Pulmonary artery endothelial cell (primary cell): Measurements from ENCODE around the gene INPP5K. TPM values are rescaled to one million over a fixed set of nuclear protein-coding genes. Genes with fewer than 3 reads are reported as not detected.

Experiments used
- DNase-seq: peaks from one replicate; pipeline ENCODE4 v3.0.0-alpha.2; 2011; ENCODE audit warnings: low read depth, low spot score
- total RNA-seq: library from RNA; depleted of rRNA; stranded (reverse); fragments of >200 nt; gene quantifications from 2 replicates; pipeline ENCODE4 v1.2.3, GENCODE V29; 2014

INPP5K gene
- total RNA-seq, 1 donor from 2014 or later = 54.3 TPM

DNA sequence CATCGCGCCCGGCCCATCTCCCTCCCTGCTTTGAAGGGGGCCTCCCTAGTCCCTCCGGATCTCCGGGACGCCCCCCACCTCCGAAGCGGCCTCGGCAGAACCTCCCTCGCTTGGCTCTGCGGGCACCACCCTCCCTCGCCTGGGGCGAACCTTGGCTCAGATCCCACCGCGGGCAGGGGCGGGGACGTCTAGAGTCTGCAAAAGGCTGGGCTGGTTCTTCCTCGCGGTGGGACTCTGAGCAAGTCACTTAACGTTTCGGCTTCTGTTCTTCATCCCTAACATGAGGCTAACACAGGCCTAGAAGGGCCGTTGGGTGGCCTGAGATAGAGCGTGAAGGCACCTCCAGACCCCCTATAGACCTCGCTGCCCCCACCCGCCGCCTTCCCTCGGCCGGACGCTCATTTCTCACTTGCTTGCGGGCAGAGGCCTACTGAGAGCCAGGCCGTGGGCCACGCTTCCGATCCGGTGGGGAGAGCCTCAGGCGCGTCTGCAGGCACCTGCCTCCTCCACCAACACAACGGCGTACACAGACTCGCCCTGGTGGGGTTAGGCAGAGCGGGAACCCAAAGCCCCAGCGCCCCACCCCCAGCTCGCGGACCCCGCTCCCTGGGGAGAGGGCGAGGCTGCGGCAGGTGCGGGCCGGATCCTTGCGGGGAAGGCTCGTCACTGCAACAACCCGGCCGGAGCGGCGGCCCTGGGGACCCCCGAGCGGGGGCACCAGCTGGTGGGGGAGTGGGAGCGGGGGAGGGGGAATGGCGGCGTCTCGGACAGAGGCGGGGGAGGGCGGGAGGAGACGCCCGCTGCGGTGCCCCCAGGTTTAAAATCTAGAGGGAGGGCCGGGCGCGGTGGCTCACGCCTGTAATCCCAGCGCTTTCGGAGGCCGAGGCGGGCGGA is 29.4 kb downstream of the INPP5K start:
- DNase-seq = no peak

GRCh38 chr17:1485423-1486376 is 30.7 kb downstream of the INPP5K start:
- DNase-seq = no peak

GRCh38 chr17:1484676-1485422 is 31.6 kb downstream of the INPP5K start:
- no peak for DNase-seq

GRCh38 chr17:1484060-1484535 is 32.3 kb downstream of the INPP5K start:
- no peak for DNase-seq

DNA sequence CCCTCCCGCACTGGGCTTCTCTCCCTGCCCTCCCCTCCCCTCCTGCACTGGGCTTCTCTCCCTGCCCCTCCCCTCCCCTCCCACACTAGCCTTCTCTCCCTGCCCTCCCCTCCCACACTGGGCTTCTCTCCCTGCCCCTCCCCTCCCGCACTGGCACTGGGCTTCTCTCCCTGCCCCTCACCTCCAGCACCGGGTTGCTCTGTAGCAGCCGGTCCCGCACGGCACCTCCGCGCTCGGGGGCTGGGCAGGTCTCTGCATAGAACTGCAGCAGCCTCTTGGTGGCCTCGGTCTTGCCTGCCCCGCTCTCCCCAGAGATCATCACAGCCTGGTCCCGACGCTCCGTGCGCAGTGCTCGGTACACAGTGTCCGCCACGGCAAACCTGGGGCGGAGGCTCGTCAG is 33.7 kb downstream of the INPP5K start:
- DNase-seq = no peak

GRCh38 chr17:1481736-1482135 is 34.7 kb downstream of the INPP5K start:
- no peak for DNase-seq

DNA sequence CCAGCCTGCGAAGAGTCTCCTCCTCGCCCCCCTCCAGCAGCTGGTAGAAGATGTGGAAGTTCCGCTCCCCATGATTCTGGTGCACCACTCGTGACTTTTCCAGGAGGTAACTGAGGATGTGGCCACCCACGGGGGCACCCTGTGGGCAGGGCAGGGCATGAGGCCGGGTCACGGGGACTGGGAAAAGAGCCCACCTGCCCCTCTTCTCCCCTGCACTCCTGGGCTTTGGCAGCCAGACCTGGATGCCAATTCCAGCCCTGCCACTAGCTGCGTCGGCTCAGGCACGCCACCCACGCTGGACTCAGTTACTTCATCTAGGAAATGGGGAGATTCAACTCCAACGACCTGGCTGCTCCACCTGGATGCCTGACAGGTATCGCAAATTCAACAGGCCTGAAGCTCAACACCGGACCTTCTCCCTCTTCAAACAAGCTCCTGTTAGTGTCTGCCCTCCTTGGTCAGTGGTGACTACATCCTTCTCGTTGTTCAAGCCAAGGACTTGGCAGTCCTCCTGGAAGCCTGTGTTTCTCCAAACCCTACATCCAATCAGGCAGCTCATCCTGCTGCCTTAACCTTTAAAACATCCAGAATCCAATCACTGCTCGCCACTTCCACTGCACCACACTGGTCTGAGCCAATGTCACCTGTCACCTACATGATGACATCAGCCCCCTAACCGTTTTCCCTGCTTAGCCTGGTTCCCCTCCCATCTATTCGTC is 35.5 kb downstream of the INPP5K start:
- DNase-seq = no peak

GRCh38 chr17:1478418-1478817 is 38.0 kb downstream of the INPP5K start:
- no peak for DNase-seq

DNA sequence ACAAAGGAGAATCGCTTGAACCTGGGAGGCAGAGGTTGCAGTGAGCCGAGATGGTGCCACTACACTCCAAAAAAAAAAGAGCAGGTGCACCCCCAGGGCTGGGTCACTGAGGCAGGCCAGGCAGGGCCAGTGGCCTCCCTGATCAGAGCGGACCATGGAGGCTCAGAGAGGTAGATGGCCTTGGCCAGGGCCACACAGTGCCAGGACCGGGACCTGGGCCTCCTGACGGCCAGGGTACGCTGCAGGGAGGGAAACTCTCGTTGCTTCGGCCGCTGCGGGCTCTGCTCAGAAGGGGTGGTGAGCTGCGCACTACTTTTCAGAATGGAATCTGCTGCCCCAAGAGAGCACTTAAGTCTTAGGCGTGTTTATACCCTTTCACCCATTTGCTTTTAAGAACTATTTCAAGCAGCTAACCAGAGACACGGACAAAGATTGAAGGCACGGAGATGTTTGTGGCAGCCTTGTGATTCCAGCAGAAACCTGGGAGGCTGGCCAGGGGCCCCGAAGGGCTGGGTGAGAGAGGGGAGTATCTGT is 41.0 kb downstream of the INPP5K start:
- no peak for DNase-seq

- DNase-seq = no peak
Measured at GRCh38 chr17:1474402-1475189, 41.8 kb downstream of the INPP5K start.

- no peak for DNase-seq
Measured at GRCh38 chr17:1473841-1474240, 42.6 kb downstream of the INPP5K start.

DNA sequence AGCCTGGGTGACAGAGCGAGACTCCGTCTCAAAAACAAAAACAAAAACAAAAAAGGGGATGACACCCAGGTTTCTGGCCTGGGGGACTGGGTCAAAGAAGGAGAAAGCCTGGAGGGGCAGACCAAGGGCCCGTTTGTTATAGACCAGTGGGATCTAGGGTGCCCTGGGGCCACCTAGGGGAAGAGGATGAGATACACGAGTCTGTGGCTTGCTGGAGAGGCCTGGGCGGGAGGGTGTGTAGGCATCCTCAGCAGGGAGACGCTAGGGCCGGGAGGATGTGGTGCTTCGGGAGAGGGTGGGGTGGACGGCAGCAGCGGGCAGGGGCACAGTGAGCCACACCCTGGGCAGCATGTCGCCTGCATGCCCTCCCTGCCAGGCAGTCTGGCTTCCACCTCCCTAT is 43.2 kb downstream of the INPP5K start:
- DNase-seq = no peak

DNA sequence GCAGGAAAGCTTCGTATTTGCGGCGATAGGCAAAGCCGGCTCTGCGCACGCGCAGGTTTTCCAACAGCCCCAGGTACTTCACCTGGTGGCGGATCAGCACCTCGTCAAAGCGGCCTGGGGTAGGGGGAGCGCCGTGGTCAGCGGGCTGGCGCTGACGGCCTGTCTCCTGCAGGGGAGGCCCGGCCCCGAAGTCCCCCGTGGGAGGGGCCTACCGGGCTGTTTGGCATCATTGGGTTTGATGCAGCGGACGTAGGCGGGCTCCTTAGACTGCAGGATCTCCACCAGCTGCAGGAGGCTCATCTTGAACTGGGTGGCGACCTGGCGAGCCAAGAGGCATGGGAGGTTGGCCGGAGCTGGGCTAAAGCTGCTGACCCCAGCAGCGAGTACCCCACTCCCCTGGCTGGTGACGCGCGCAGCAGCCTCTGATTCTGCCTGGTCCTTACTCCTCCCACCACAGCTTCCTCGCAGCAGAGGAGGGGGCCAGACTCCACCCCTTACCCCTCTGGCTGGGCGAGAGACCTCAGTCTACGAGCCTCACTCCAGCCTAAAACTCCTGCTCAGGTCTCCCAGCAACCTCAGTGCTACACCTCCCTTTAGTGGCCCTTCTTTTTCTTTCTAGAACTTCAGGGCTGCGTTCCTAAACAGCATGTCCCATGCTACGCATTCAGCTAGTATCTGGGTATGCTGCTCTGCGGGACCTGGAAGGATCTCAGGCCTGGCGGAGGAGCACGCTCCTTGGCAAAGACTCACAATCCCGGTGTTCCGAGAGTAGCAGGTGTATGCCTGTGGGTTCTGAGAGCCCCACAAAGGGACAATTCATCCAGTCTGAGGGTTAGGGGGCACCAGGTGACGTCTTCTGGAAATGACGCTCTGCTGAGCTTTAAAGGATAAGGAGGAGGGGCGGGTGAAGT is 44.2 kb downstream of the INPP5K start:
- DNase-seq = no peak

- DNase-seq = no peak
Measured at GRCh38 chr17:1471490-1471889, 44.9 kb downstream of the INPP5K start.

DNA sequence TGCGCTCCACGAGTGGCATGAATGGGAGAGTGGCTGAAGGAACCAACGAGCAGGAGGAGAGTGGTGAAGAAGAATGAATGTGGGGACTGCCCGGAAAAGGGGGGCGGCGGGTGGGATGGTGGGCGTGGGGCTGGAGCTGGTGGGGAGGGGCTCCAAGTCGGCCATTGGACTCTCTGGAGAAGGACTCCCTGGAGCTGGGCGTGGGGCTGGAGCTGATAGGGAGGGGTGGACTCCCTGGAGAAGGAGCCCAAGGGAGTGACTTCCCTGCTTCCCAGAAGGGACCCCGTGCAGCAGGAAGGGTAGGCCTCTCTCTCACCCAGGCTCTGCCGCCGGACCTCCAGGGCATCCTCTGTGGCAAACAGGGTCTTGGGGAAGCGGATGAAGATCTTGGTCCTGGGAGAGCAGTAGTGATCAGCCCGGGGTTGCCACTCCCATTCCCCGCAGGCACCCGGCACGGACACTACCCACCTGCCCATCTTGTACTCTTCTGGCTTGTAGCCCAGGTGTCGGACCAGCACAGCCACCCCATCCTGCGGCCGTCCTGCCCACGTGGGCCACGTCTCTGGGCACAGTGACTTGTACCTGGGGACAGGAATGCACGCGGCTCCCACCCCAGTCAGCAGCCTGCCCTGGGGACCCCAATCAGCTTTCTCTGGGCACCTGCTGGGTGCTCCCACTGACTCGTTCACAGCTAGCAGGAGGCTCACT is 45.5 kb downstream of the INPP5K start:
- no peak for DNase-seq

- DNase-seq = no peak
Measured at GRCh38 chr17:1470071-1470754, 46.2 kb downstream of the INPP5K start.

GRCh38 chr17:1469231-1469852 is 47.1 kb downstream of the INPP5K start:
- DNase-seq = no peak
